CD14-positive monocyte (primary cell): Measurements from ENCODE around the gene SATB2. TPM values are rescaled to one million over a fixed set of nuclear protein-coding genes. Genes with fewer than 3 reads are reported as not detected.

Source experiments
- DNase-seq, 3 donors: peaks; one replicate each; pipeline ENCODE4 v3.0.0-alpha.2; 2011 to 2022
- H2AFZ ChIP-seq: 2 replicates; pipeline ENCODE4 v1.6.0; 2012; ENCODE audit warnings: mild to moderate bottlenecking, low read depth, low read length, inconsistent platforms; ENCODE audit not compliant: insufficient read depth, poor library complexity, severe bottlenecking
- H3K27ac ChIP-seq, 2 donors: 1 replicate in 1 of 2; 2 replicates in 1 of 2; pipeline ENCODE4 v1.5.1; 2012 to 2013; ENCODE audit warnings: low read length in 2 of 2, control low read depth in 1 of 2, inconsistent platforms in 1 of 2, low read depth in 1 of 2, mild to moderate bottlenecking in 1 of 2
- H3K27me3 ChIP-seq, 2 donors: one replicate each; pipeline versions ENCODE4 v1.6.0 to v1.6.1; 2011 to 2013; ENCODE audit warnings: low read length in 2 of 2; ENCODE audit not compliant: control insufficient read depth in 2 of 2, insufficient read depth in 2 of 2
- H3K36me3 ChIP-seq, 2 donors: replicated peaks in 1 of 2; 1 replicate in 1 of 2; 2 replicates in 1 of 2; pipeline versions ENCODE4 v1.5.1 to v1.6.1; 2012 to 2013; ENCODE audit warnings: low read length in 2 of 2, control low read depth in 1 of 2, inconsistent platforms in 1 of 2, mild to moderate bottlenecking in 1 of 2; ENCODE audit not compliant: insufficient read depth in 2 of 2, control insufficient read depth in 1 of 2
- H3K4me1 ChIP-seq, 2 donors: 1 replicate in 1 of 2; 2 replicates in 1 of 2; pipeline versions ENCODE4 v1.5.1 to v1.6.1; 2012 to 2013; ENCODE audit warnings: low read length in 2 of 2, control low read depth in 1 of 2, inconsistent platforms in 1 of 2, mild to moderate bottlenecking in 1 of 2, moderate library complexity in 1 of 2; ENCODE audit not compliant: insufficient read depth in 2 of 2, control insufficient read depth in 1 of 2
- H3K4me2 ChIP-seq: replicated peaks from 2 replicates; pipeline ENCODE3; 2012; ENCODE audit warnings: low read length, moderate library complexity, mild to moderate bottlenecking; ENCODE audit not compliant: poor library complexity, severe bottlenecking; ENCODE audit errors: extremely low read depth
- H3K4me3 ChIP-seq, 3 experiments: fragments of 200-600 bp in 1 of 3; sonication (generic) in 1 of 3; replicated peaks in 1 of 3; 1 replicate in 2 of 3; 2 replicates in 1 of 3; pipeline ENCODE4 v1.5.1; 2011 to 2013; ENCODE audit warnings: low read length in 3 of 3, mild to moderate bottlenecking in 3 of 3, control low read depth in 2 of 3, low read depth in 2 of 3, inconsistent platforms in 1 of 3, moderate library complexity in 1 of 3
- H3K79me2 ChIP-seq: 2 replicates; pipeline ENCODE4 v1.6.0; 2012; ENCODE audit warnings: mild to moderate bottlenecking, control low read depth, inconsistent platforms, low read length, moderate library complexity; ENCODE audit not compliant: insufficient read depth
- H3K9ac ChIP-seq: 2 replicates; pipeline ENCODE4 v1.6.0; 2017; ENCODE audit warnings: low read length, mild to moderate bottlenecking; ENCODE audit not compliant: insufficient read depth, poor library complexity, severe bottlenecking
- H3K9me3 ChIP-seq, 2 donors: replicated peaks in 1 of 2; 1 replicate in 1 of 2; 2 replicates in 1 of 2; pipeline versions ENCODE4 v1.5.1 to v1.6.1; 2012 to 2013; ENCODE audit warnings: low read length in 2 of 2, control low read depth in 1 of 2; ENCODE audit not compliant: control insufficient read depth in 1 of 2, insufficient read depth in 1 of 2
- H4K20me1 ChIP-seq: 2 replicates; pipeline ENCODE4 v1.6.0; 2012; ENCODE audit warnings: mild to moderate bottlenecking, low read length, control low read depth, moderate library complexity; ENCODE audit not compliant: insufficient read depth
- H3K27ac Mint-ChIP-seq, 7 donors: one replicate each; pipeline ENCODE4 v1.8.0; 2020; ENCODE audit warnings: mild to moderate bottlenecking in 7 of 7, mixed read lengths in 7 of 7, moderate library complexity in 6 of 7, inconsistent platforms in 2 of 7
- H3K27me3 Mint-ChIP-seq, 3 donors: one replicate each; pipeline ENCODE4 v1.8.0; 2021 to 2022; ENCODE audit warnings: low read depth in 3 of 3, mild to moderate bottlenecking in 3 of 3, mixed read lengths in 3 of 3, moderate library complexity in 3 of 3, inconsistent platforms in 1 of 3
- H3K36me3 Mint-ChIP-seq, 2 donors: one replicate each; pipeline ENCODE4 v1.8.0; 2020; ENCODE audit warnings: mixed read lengths in 2 of 2, inconsistent platforms in 1 of 2, mild to moderate bottlenecking in 1 of 2
- H3K4me1 Mint-ChIP-seq: one replicate; pipeline ENCODE4 v1.8.0; 2020; ENCODE audit warnings: mild to moderate bottlenecking, mixed read lengths
- H3K4me3 Mint-ChIP-seq, 2 donors: one replicate each; pipeline ENCODE4 v1.8.0; 2020; ENCODE audit warnings: mild to moderate bottlenecking in 2 of 2, mixed read lengths in 2 of 2, moderate library complexity in 1 of 2
- H3K9me3 Mint-ChIP-seq, 7 donors: one replicate each; pipeline ENCODE4 v1.8.0; 2020 to 2022; ENCODE audit warnings: mixed read lengths in 7 of 7, mild to moderate bottlenecking in 6 of 7, moderate library complexity in 6 of 7, inconsistent platforms in 2 of 7
- CTCF ChIP-seq: fragments of 200-600 bp; IDR thresholded peaks from one replicate; pipeline ENCODE4 v1.8.0; 2022; ENCODE audit warnings: antibody characterized with exemption, mild to moderate bottlenecking
- WGBS: methylation state at CpG from one replicate; pipeline ENCODE4 v1.1.5; 2013; ENCODE audit warnings: missing lambda C conversion rate; ENCODE audit not compliant: insufficient coverage; 5-methylcytosine and 5-hydroxymethylcytosine counted together
- intact Hi-C, 2 donors: fragments of 100-400 bp; cut with micrococcal nuclease; formaldehyde crosslinking; loops; one replicate each; pipeline versions ENCODE4 v1.15.0 to v1.15.1; 2023
- polyA plus RNA-seq, 3 donors: library from polyadenylated mRNA; depleted of rRNA in 1 of 3; unstranded in 2 of 3; stranded (reverse) in 1 of 3; fragments of 300-500 nt in 2 of 3; fragments of >200 nt in 1 of 3; fragmentation: Illumina TruSeq in 2 of 3; gene quantifications; 1 replicate in 2 of 3; 2 replicates in 1 of 3; pipeline ENCODE4 v1.2.3, GENCODE V29; 2012 to 2021

The SATB2 gene
- polyA plus RNA-seq, 3 donors: 0.13 to 0.69 (median 0.14) TPM

- H3K4me3 ChIP-seq: no peak overlapping the region
- no peak for TF ChIP-seq CTCF
- H3K4me2 ChIP-seq: no peak overlapping the region
- Mint-ChIP-seq H3K27ac (no peak overlapping the region), H3K36me3 (no peaks in the 10 kb centered on the region), H3K4me3 (no peak overlapping the region), H3K9me3 (peaks cover 0 to 4% (median 0%) of the 10 kb centered on the region in 7 donors), H3K4me1 (no peaks in the 10 kb centered on the region), H3K27me3 (peaks cover 0 to 5% (median 2%) of the 10 kb centered on the region in 3 donors)
- H2AFZ ChIP-seq: no peak overlapping the region
- H3K4me1 ChIP-seq: no peaks in the 10 kb centered on the region
- DNase-seq: no peak
- no peak overlapping the region for H3K27ac ChIP-seq
- H3K27me3 ChIP-seq: peaks cover 0 to 3% of the 10 kb centered on the region in 2 donors
- H4K20me1 ChIP-seq: no peaks in the 10 kb centered on the region
- no peak overlapping the region for H3K9ac ChIP-seq
- no peaks in the 10 kb centered on the region for H3K79me2 ChIP-seq
- no peaks in the 10 kb centered on the region for H3K36me3 ChIP-seq
- WGBS: no CpG with 5 or more reads among the region's 1 CpG
- no peaks in the 10 kb centered on the region for H3K9me3 ChIP-seq
- intact Hi-C loops: no loop called here
Observed at GRCh38 chr2:199404841-199405240, 52.9 kb downstream of the SATB2 start.

- intact Hi-C loops: no loop called here
- Mint-ChIP-seq H3K9me3 (peaks cover 0 to 4% (median 0%) of the 10 kb centered on the region in 7 donors), H3K27ac (no peak overlapping the region), H3K4me1 (no peaks in the 10 kb centered on the region), H3K27me3 (peaks cover 0 to 3% (median 3%) of the 10 kb centered on the region in 3 donors), H3K4me3 (no peak overlapping the region), H3K36me3 (no peaks in the 10 kb centered on the region)
- Histone ChIP-seq H3K36me3 (no peaks in the 10 kb centered on the region), H2AFZ (no peak overlapping the region), H3K27me3 (no peaks in the 10 kb centered on the region), H3K4me3 (no peak overlapping the region), H3K9ac (no peak overlapping the region), H3K4me1 (no peaks in the 10 kb centered on the region), H3K9me3 (no peaks in the 10 kb centered on the region), H4K20me1 (no peaks in the 10 kb centered on the region), H3K79me2 (no peaks in the 10 kb centered on the region), H3K27ac (no peak overlapping the region), H3K4me2 (no peak overlapping the region)
- no peak for TF ChIP-seq CTCF
- no peak for DNase-seq
Observed at GRCh38 chr2:199395311-199395710, 62.4 kb downstream of the SATB2 start.
